ENCODE results near the gene GUCA2B. TPM values are rescaled to one million over a fixed set of nuclear protein-coding genes. Genes with fewer than 3 reads are reported as not detected.

Gene GUCA2B
- polyA plus RNA-seq (2012; ENCODE audit: insufficient read depth, insufficient read length, low read depth) = not detected

GRCh38 chr1:42152907-42153600 lies at the start of gene GUCA2B:
TSS of gene GUCA2B (plus strand) at chr1:42153410. CDS start at chr1:42153451, 41 bp downstream.
- H3K27me3 ChIP-seq = no peaks in the 10 kb centered on the region
- no peak within 1 kb of the TSS for H3K4me3 ChIP-seq (ENCODE audit: low read depth, low read length)
- TF ChIP-seq CTCF (IDR thresholded peaks at IDR 0.05; ENCODE audit: low read depth, low read length) = no peak
- no peaks in the 10 kb centered on the region for H3K4me1 ChIP-seq
- no peak for DNase-seq
- no peaks in the 10 kb centered on the region for H3K9me3 ChIP-seq
- no peaks in the 10 kb centered on the region for H3K36me3 ChIP-seq

- Histone ChIP-seq H3K9me3 (no peaks in the 10 kb centered on the region), H3K4me1 (no peaks in the 10 kb centered on the region), H3K4me3 (ENCODE audit: low read depth, low read length) (no peak overlapping the region), H3K36me3 (no peaks in the 10 kb centered on the region), H3K27me3 (no peaks in the 10 kb centered on the region)
- no peak for DNase-seq
- TF ChIP-seq CTCF (IDR thresholded peaks at IDR 0.05; ENCODE audit: low read depth, low read length) = no peak
Measured at GRCh38 chr1:42105025-42105424, 48.2 kb upstream of the GUCA2B start.

- Histone ChIP-seq H3K36me3 (no peaks in the 10 kb centered on the region), H3K4me1 (no peaks in the 10 kb centered on the region)
- DNase-seq = no peak
Measured at GRCh38 chr1:42108309-42108708, 44.9 kb upstream of the GUCA2B start.

GRCh38 chr1:42109600-42109999 lies 43.6 kb upstream of the GUCA2B start:
- Histone ChIP-seq H3K27me3 (no peaks in the 10 kb centered on the region), H3K36me3 (no peaks in the 10 kb centered on the region), H3K4me1 (no peaks in the 10 kb centered on the region), H3K4me3 (ENCODE audit: low read depth, low read length) (no peak overlapping the region), H3K9me3 (no peaks in the 10 kb centered on the region)
- DNase-seq = no peak
- no peak for TF ChIP-seq CTCF (IDR thresholded peaks at IDR 0.05; ENCODE audit: low read depth, low read length)

More at GRCh38 chr1:42108309-42108708, 44.9 kb upstream of the GUCA2B start:
- Histone ChIP-seq H3K9me3 (no peaks in the 10 kb centered on the region), H3K27me3 (no peaks in the 10 kb centered on the region), H3K4me3 (ENCODE audit: low read depth, low read length) (no peak overlapping the region)
- TF ChIP-seq CTCF (IDR thresholded peaks at IDR 0.05; ENCODE audit: low read depth, low read length) = no peak

- no peaks in the 10 kb centered on the region for H3K9me3 ChIP-seq
- no peaks in the 10 kb centered on the region for H3K4me1 ChIP-seq
- H3K36me3 ChIP-seq = no peaks in the 10 kb centered on the region
- DNase-seq = no peak
- no peak overlapping the region for H3K4me3 ChIP-seq (ENCODE audit: low read depth, low read length)
- H3K27me3 ChIP-seq = no peaks in the 10 kb centered on the region
- no peak for TF ChIP-seq CTCF (IDR thresholded peaks at IDR 0.05; ENCODE audit: low read depth, low read length)
Measured at GRCh38 chr1:42114229-42114628, 39.0 kb upstream of the GUCA2B start.

GRCh38 chr1:42117214-42117613 lies 36.0 kb upstream of the GUCA2B start:
- no peak for DNase-seq
- no peaks in the 10 kb centered on the region for H3K27me3 ChIP-seq
- no peak overlapping the region for H3K4me3 ChIP-seq (ENCODE audit: low read depth, low read length)

More at GRCh38 chr1:42117214-42117613, 36.0 kb upstream of the GUCA2B start:
- no peak for TF ChIP-seq CTCF (IDR thresholded peaks at IDR 0.05; ENCODE audit: low read depth, low read length)
- Histone ChIP-seq H3K4me1 (no peaks in the 10 kb centered on the region), H3K9me3 (no peaks in the 10 kb centered on the region), H3K36me3 (no peaks in the 10 kb centered on the region)

Measured in BE2C (cell line).